HepG2 (cell line): Measurements from ENCODE around the gene TRAF3.

ENCODE experiments used
- CREB1 ChIP-seq, 2 experiments: fragments of 450-650 bp in 1 of 2; IDR thresholded peaks; 2 replicates each; pipeline ENCODE4 v1.6.1; 2016 to 2017; ENCODE audit warnings: control low read depth in 1 of 2, mild to moderate bottlenecking in 1 of 2, missing compliant biosample characterization in 1 of 2, missing genetic modification characterization in 1 of 2
- FOXK2 ChIP-seq: fragments of 450-650 bp; IDR thresholded peaks from 2 replicates; pipeline ENCODE4 v1.6.1; 2016
- HNRNPK ChIP-seq: fragments of 200-400 bp; formaldehyde crosslinking; IDR thresholded peaks from 2 replicates; pipeline ENCODE4 v1.6.1; 2018; ENCODE audit warnings: low read length, low read depth, moderate library complexity, mild to moderate bottlenecking; ENCODE audit not compliant: poor library complexity, severe bottlenecking
- JUND ChIP-seq: sonication (generic); formaldehyde crosslinking; IDR thresholded peaks from 2 replicates; pipeline ENCODE4 v1.8.0; 2022; ENCODE audit warnings: mild to moderate bottlenecking, missing genetic modification reagents
- PHF8 ChIP-seq: sonication (generic); formaldehyde crosslinking; IDR thresholded peaks from 2 replicates; pipeline ENCODE4 v1.5.0; 2020; ENCODE audit warnings: missing genetic modification reagents
- PRDM10 ChIP-seq: sonication (generic); formaldehyde crosslinking; IDR thresholded peaks from 2 replicates; pipeline ENCODE4 v1.4.0; 2020; ENCODE audit warnings: low read depth, missing genetic modification reagents
- TAF15 ChIP-seq: fragments of 200-400 bp; formaldehyde crosslinking; IDR thresholded peaks from one replicate; pipeline ENCODE4 v1.6.1; 2018; ENCODE audit warnings: mild to moderate bottlenecking, low read depth, low read length; ENCODE audit not compliant: poor library complexity, severe bottlenecking
- TCF7L2 ChIP-seq: IDR thresholded peaks from 2 replicates; pipeline ENCODE4 v1.6.1; 2011; ENCODE audit warnings: mild to moderate bottlenecking, low read depth, low read length, moderate library complexity
- XBP1 ChIP-seq: sonication (generic); formaldehyde crosslinking; IDR thresholded peaks from 2 replicates; pipeline ENCODE4 v1.5.0; 2020; ENCODE audit warnings: missing genetic modification reagents
- ZNF382 ChIP-seq: sonication (generic); formaldehyde crosslinking; IDR thresholded peaks from 2 replicates; pipeline ENCODE4 v1.5.0; 2020; ENCODE audit warnings: missing genetic modification reagents, mild to moderate bottlenecking, borderline replicate concordance

- no peak for TF ChIP-seq ZNF382 (CRISPR knock-in tag)
- TF ChIP-seq PHF8 (CRISPR knock-in tag), result no peak
- TF ChIP-seq JUND (CRISPR knock-in tag), result no peak
- TF ChIP-seq CREB1 (IDR thresholded peaks at IDR 0.05), result no peak
- TF ChIP-seq CREB1 (CRISPR knock-in tag; IDR thresholded peaks at IDR 0.05), result no peak
- TF ChIP-seq PRDM10 (CRISPR knock-in tag), result no peak
- TF ChIP-seq FOXK2, result no peak
- no peak for TF ChIP-seq HNRNPK
- no peak for TF ChIP-seq TCF7L2
- no peak for TF ChIP-seq TAF15
- no peak for TF ChIP-seq XBP1
Observed at GRCh38 chr14:102929241-102930137, 152.2 kb downstream of the TRAF3 start.
